HEK293 (cell line): ENCODE data around the gene INPP4B.

ENCODE experiments used
- CTCF ChIA-PET: fragments of 350-600 bp; formaldehyde crosslinking; extraction: SDS; loops from one replicate; lab custom pipeline; 2021; ENCODE audit warnings: antibody characterized with exemption; lab: Yijun Ruan, JAX
- POLR2A ChIA-PET: fragments of 300-600 bp; formaldehyde crosslinking; extraction: SDS; loops from one replicate; lab custom pipeline; 2020; ENCODE audit warnings: antibody characterized with exemption, inconsistent platforms; lab: Yijun Ruan, JAX
- H3K27ac ChIP-seq: fragments of 200-500 bp; sonication (Bioruptor generic); 2 replicates; pipeline ENCODE4 v1.5.1; 2014; ENCODE audit warnings: low read depth, low read length, control low read depth, inconsistent platforms; ENCODE audit errors: extremely low read depth
- H3K36me3 ChIP-seq, 2 experiments: fragments of 200-500 bp in 1 of 2; sonication (Bioruptor generic) in 1 of 2; 1 replicate in 1 of 2; 2 replicates in 1 of 2; pipeline ENCODE4 v1.5.1; 2014 to 2017; ENCODE audit warnings: inconsistent platforms in 2 of 2, low read length in 2 of 2; ENCODE audit not compliant: control insufficient read depth in 2 of 2, insufficient read depth in 1 of 2
- H3K4me1 ChIP-seq: fragments of 200-500 bp; sonication (Bioruptor generic); 2 replicates; pipeline ENCODE4 v1.5.1; 2014; ENCODE audit warnings: mild to moderate bottlenecking, low read length, inconsistent platforms; ENCODE audit not compliant: control insufficient read depth, insufficient read depth
- H3K4me3 ChIP-seq: 2 replicates; pipeline ENCODE4 v1.5.1; 2011; ENCODE audit warnings: low read depth, mild to moderate bottlenecking, control low read depth, low read length, moderate library complexity
- H3K9me3 ChIP-seq: fragments of 200-500 bp; sonication (Bioruptor generic); 2 replicates; pipeline ENCODE4 v1.5.1; 2014; ENCODE audit warnings: low read depth, low read length, inconsistent platforms; ENCODE audit not compliant: control insufficient read depth, insufficient read depth
- ELK4 ChIP-seq: IDR thresholded peaks from 2 replicates; pipeline ENCODE4 v1.6.1; 2011; ENCODE audit warnings: mild to moderate bottlenecking, low read depth, low read length, borderline replicate concordance
- FEZF1 ChIP-seq: fragments of 450-650 bp; formaldehyde crosslinking; IDR thresholded peaks from 2 replicates; pipeline ENCODE4 v1.5.1; 2016; ENCODE audit warnings: missing biosample characterization, missing genetic modification characterization
- GLI2 ChIP-seq: fragments of 450-650 bp; formaldehyde crosslinking; IDR thresholded peaks from 2 replicates; pipeline ENCODE4; 2017; ENCODE audit warnings: missing biosample characterization, missing genetic modification characterization, low read depth, borderline replicate concordance
- HIC1 ChIP-seq: fragments of 450-650 bp; formaldehyde crosslinking; IDR thresholded peaks from 2 replicates; pipeline ENCODE4 v1.5.1; 2016; ENCODE audit warnings: missing biosample characterization, missing genetic modification characterization
- HOXD13 ChIP-seq: sonication (generic); formaldehyde crosslinking; IDR thresholded peaks from 2 replicates; pipeline ENCODE4 v1.8.0; 2022; ENCODE audit warnings: missing genetic modification reagents, borderline replicate concordance
- IKZF3 ChIP-seq: fragments of 450-650 bp; IDR thresholded peaks from 2 replicates; pipeline ENCODE4 v1.5.0; 2018; ENCODE audit warnings: missing biosample characterization, mild to moderate bottlenecking, missing genetic modification characterization, moderate library complexity
- OVOL3 ChIP-seq: fragments of 450-650 bp; formaldehyde crosslinking; IDR thresholded peaks from 2 replicates; pipeline ENCODE4 v1.5.1; 2016; ENCODE audit warnings: missing biosample characterization, missing genetic modification characterization
- RBAK ChIP-seq: fragments of 450-650 bp; formaldehyde crosslinking; IDR thresholded peaks from 2 replicates; pipeline ENCODE4 v1.5.1; 2016; ENCODE audit warnings: missing biosample characterization, missing genetic modification characterization
- SETDB1 ChIP-seq: IDR thresholded peaks from one replicate; pipeline ENCODE4 v1.6.1; 2017; ENCODE audit warnings: mild to moderate bottlenecking, low read length, moderate library complexity, mixed read lengths; ENCODE audit not compliant: insufficient read length
- TRIM28 ChIP-seq: IDR thresholded peaks from 2 replicates; pipeline ENCODE4 v1.6.1; 2011; ENCODE audit warnings: low read length, control low read depth, borderline replicate concordance
- WT1 ChIP-seq: fragments of 450-650 bp; formaldehyde crosslinking; IDR thresholded peaks from 2 replicates; pipeline ENCODE4 v1.5.1; 2016; ENCODE audit warnings: missing biosample characterization, missing genetic modification characterization
- YY2 ChIP-seq: fragments of 450-650 bp; formaldehyde crosslinking; IDR thresholded peaks from 2 replicates; pipeline ENCODE4 v1.5.1; 2016; ENCODE audit warnings: missing biosample characterization, missing genetic modification characterization
- ZBTB6 ChIP-seq: fragments of 450-650 bp; formaldehyde crosslinking; IDR thresholded peaks from 2 replicates; pipeline ENCODE4 v1.5.1; 2017; ENCODE audit warnings: missing biosample characterization, missing genetic modification characterization
- ZFP37 ChIP-seq: fragments of 450-650 bp; formaldehyde crosslinking; IDR thresholded peaks from 2 replicates; pipeline ENCODE4 v1.5.1; 2016; ENCODE audit warnings: missing biosample characterization, missing genetic modification characterization
- ZNF146 ChIP-seq: fragments of 450-650 bp; formaldehyde crosslinking; IDR thresholded peaks from 2 replicates; pipeline ENCODE4 v1.5.1; 2016; ENCODE audit warnings: missing biosample characterization, missing genetic modification characterization
- ZNF19 ChIP-seq: fragments of 450-650 bp; formaldehyde crosslinking; IDR thresholded peaks from 2 replicates; pipeline ENCODE4; 2016; ENCODE audit warnings: missing biosample characterization, missing genetic modification characterization, low read depth
- ZNF221 ChIP-seq: fragments of 450-650 bp; formaldehyde crosslinking; IDR thresholded peaks from 2 replicates; pipeline ENCODE4 v1.5.1; 2017; ENCODE audit warnings: missing biosample characterization, missing genetic modification characterization, borderline replicate concordance
- ZNF324 ChIP-seq: fragments of 450-650 bp; formaldehyde crosslinking; IDR thresholded peaks from 2 replicates; pipeline ENCODE4 v1.5.1; 2016; ENCODE audit warnings: missing biosample characterization, missing genetic modification characterization
- ZNF394 ChIP-seq: fragments of 450-650 bp; formaldehyde crosslinking; IDR thresholded peaks from 2 replicates; pipeline ENCODE4 v1.5.1; 2016; ENCODE audit warnings: missing biosample characterization, missing genetic modification characterization, mild to moderate bottlenecking, moderate library complexity, borderline replicate concordance
- ZNF416 ChIP-seq: fragments of 450-650 bp; formaldehyde crosslinking; IDR thresholded peaks from 2 replicates; pipeline ENCODE4 v1.5.1; 2016; ENCODE audit warnings: missing biosample characterization, missing genetic modification characterization
- ZNF501 ChIP-seq: fragments of 450-650 bp; formaldehyde crosslinking; IDR thresholded peaks from 2 replicates; pipeline ENCODE4 v1.5.1; 2016; ENCODE audit warnings: missing biosample characterization, missing genetic modification characterization
- ZNF518A ChIP-seq: fragments of 450-650 bp; formaldehyde crosslinking; conservative IDR thresholded peaks from 2 replicates; pipeline ENCODE4 v1.5.1; 2016; ENCODE audit warnings: low read depth, missing biosample characterization, missing genetic modification characterization
- ZNF530 ChIP-seq: fragments of 450-650 bp; formaldehyde crosslinking; IDR thresholded peaks from 2 replicates; pipeline ENCODE4 v1.5.1; 2016; ENCODE audit warnings: low read depth, missing biosample characterization, missing genetic modification characterization
- ZNF621 ChIP-seq: fragments of 450-650 bp; formaldehyde crosslinking; IDR thresholded peaks from 2 replicates; pipeline ENCODE4 v1.5.1; 2017; ENCODE audit warnings: missing biosample characterization, missing genetic modification characterization
- ZNF626 ChIP-seq: fragments of 450-650 bp; sonication (Bioruptor Pico); formaldehyde crosslinking; IDR thresholded peaks from 2 replicates; pipeline ENCODE4 v1.5.1; 2018; ENCODE audit warnings: missing biosample characterization, missing genetic modification characterization, inconsistent platforms
- ZNF645 ChIP-seq: fragments of 450-650 bp; formaldehyde crosslinking; IDR thresholded peaks from 2 replicates; pipeline ENCODE4; 2016; ENCODE audit warnings: missing biosample characterization, missing genetic modification characterization
- ZNF692 ChIP-seq: fragments of 450-650 bp; formaldehyde crosslinking; IDR thresholded peaks from 2 replicates; pipeline ENCODE4 v1.5.1; 2016; ENCODE audit warnings: missing biosample characterization, missing genetic modification characterization
- ZNF707 ChIP-seq: fragments of 450-650 bp; formaldehyde crosslinking; IDR thresholded peaks from 2 replicates; pipeline ENCODE4 v1.5.1; 2016; ENCODE audit warnings: missing biosample characterization, missing genetic modification characterization

Gene INPP4B

GRCh38 chr4:142866685-142867084, 20.6 kb upstream of the INPP4B start (continued):
- TF ChIP-seq ZNF645 (tag by site-specific recombination) (no peak), OVOL3 (no peak), HOXD13 (no peak), ELK4 (no peak), ZFP37 (tag by site-specific recombination) (no peak), ZNF501 (tag by site-specific recombination) (no peak), IKZF3 (no peak), ZNF621 (tag by site-specific recombination) (no peak)

- no peak overlapping the region for H3K27ac ChIP-seq
- TF ChIP-seq ZNF416 (tag by site-specific recombination), result no peak
- no peak for TF ChIP-seq HIC1
- TF ChIP-seq ZNF692, result no peak
- no peak for TF ChIP-seq ZNF146 (tag by site-specific recombination)
- no peak for TF ChIP-seq WT1 (tag by site-specific recombination)
- no peak for TF ChIP-seq ZNF19 (tag by site-specific recombination)
- no peak for TF ChIP-seq FEZF1 (tag by site-specific recombination)
- no peak for TF ChIP-seq YY2
- TF ChIP-seq ZNF394, result no peak
- TF ChIP-seq GLI2 (tag by site-specific recombination), result no peak
- TF ChIP-seq ZNF518A, result no peak
- no peak for TF ChIP-seq ZNF626 (tag by site-specific recombination)
- no peak for TF ChIP-seq TRIM28
- no peak for TF ChIP-seq RBAK (tag by site-specific recombination)
- TF ChIP-seq ZNF324 (tag by site-specific recombination), result no peak
- no peak for TF ChIP-seq ZNF530
- no peak for TF ChIP-seq ZNF707 (tag by site-specific recombination)
- no peak for TF ChIP-seq ZBTB6 (tag by site-specific recombination)
- TF ChIP-seq SETDB1, result no peak
- no peak for TF ChIP-seq ZNF221 (tag by site-specific recombination)
- TF ChIP-seq, all 188 proteins: peak for 0
- Histone ChIP-seq H3K4me1 (no peaks in the 10 kb centered on the region), H3K36me3 (no peaks in the 10 kb centered on the region), H3K9me3 (no peaks in the 10 kb centered on the region), H3K4me3 (no peak overlapping the region)
- ChIA-PET POLR2A (no interaction called here), CTCF (no interaction called here)
Measured at GRCh38 chr4:142861351-142861750, 15.2 kb upstream of the INPP4B start.
